Fibroblast of villous mesenchyme (primary cell): ENCODE results near the gene P2RY11. TPM values are rescaled to one million over a fixed set of nuclear protein-coding genes. Genes with fewer than 3 reads are reported as not detected.

Source experiments
- DNase-seq: peaks from one replicate; pipeline ENCODE4 v3.0.0-alpha.2; 2010; ENCODE audit warnings: low read depth
- H3K4me3 ChIP-seq: 2 replicates; pipeline ENCODE4 v1.5.1; 2011; ENCODE audit warnings: low read depth, mild to moderate bottlenecking, low read length
- CTCF ChIP-seq: IDR thresholded peaks from 2 replicates; pipeline ENCODE4 v1.5.1; 2012; ENCODE audit warnings: low read depth, mild to moderate bottlenecking, low read length; ENCODE audit not compliant: insufficient read depth
- total RNA-seq: library from RNA; depleted of rRNA; stranded (reverse); fragments of >200 nt; gene quantifications from 2 replicates; pipeline ENCODE4 v1.2.3, GENCODE V29; 2012

The P2RY11 gene
- total RNA-seq, 1 donor: 0.43 TPM

GRCh38 chr19:10134040-10134439, 22.5 kb downstream of the P2RY11 start:
- no peak overlapping the region for H3K4me3 ChIP-seq
- no peak for TF ChIP-seq CTCF
- no peak for DNase-seq

GRCh38 chr19:10135551-10136334, 24.2 kb downstream of the P2RY11 start:
- TF ChIP-seq CTCF: no peak

GRCh38 chr19:10136936-10137335, 25.4 kb downstream of the P2RY11 start:
- H3K4me3 ChIP-seq: no peak overlapping the region
- no peak for TF ChIP-seq CTCF
- DNase-seq: no peak

More at GRCh38 chr19:10135551-10136334, 24.2 kb downstream of the P2RY11 start:
- DNase-seq: no peak
- H3K4me3 ChIP-seq: no peak overlapping the region

- H3K4me3 ChIP-seq: no peak overlapping the region
- no peak for TF ChIP-seq CTCF
- DNase-seq: no peak
Measured at GRCh38 chr19:10137751-10138682, 26.5 kb downstream of the P2RY11 start.

- H3K4me3 ChIP-seq: no peak overlapping the region
- DNase-seq: no peak
- no peak for TF ChIP-seq CTCF
Measured at GRCh38 chr19:10138879-10139795, 27.6 kb downstream of the P2RY11 start.

- no peak for DNase-seq
- H3K4me3 ChIP-seq: no peak overlapping the region
- no peak for TF ChIP-seq CTCF
Measured at GRCh38 chr19:10139952-10140351, 28.5 kb downstream of the P2RY11 start.
